Left renal cortex interstitium (tissue), 4 donors: ENCODE data around the gene SLC19A1. TPM values are rescaled to one million over a fixed set of nuclear protein-coding genes. Genes with fewer than 3 reads are reported as not detected.

ENCODE experiments used
- DNase-seq, 4 donors: peaks; one replicate each; pipeline ENCODE4 v3.0.0-alpha.2; 2013; ENCODE audit warnings: low read depth in 4 of 4, low spot score in 2 of 4, missing footprints in 1 of 4
- polyA plus RNA-seq, 4 donors: library from polyadenylated mRNA; unstranded; fragments of 120-200 nt; gene quantifications; one replicate each; pipeline ENCODE4 v1.2.1, GENCODE V29; 2013; ENCODE audit not compliant: insufficient read length in 4 of 4

Gene SLC19A1
- polyA plus RNA-seq, 4 donors = 30.1 to 74.3 (median 38.3) TPM

DNA sequence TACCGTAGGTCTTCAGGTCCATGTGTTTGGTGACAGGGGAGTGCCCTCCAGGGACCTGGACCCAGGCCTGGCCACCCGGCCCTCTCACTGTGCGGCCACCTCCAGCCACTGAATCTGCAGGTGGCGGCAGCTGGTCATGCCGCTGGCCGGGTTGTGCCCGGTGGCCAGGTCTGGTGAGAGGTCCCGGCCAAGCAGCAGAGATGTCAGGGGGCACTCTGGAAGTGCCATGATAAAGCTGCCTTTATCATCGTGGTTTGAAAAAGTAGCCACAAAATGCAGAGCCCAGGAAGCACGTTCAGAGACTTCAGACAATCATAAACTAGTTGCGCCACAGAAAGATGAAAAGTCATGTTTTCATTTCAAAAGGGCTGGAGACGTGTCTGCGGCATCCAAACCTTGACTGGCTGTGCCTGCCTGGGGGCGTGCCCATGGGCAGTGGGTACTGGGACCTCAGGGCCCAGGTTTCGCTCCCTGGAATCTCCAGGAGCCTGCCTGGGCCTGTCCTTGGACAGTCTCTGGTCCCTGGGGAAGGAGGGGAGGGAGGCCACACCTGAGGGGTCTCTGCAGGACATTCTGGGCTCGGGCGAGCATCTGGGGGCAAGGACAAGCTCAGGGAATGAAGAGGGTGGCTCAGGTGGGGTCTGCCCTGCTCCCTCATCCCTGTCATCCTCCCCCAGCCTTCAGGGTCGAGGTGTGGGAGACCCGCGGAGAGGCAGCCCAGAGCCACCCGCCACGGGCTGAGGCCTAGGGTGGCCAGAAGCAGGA, 92.4 kb downstream of the SLC19A1 start:
- no peak for DNase-seq

GRCh38 chr21:45448810-45449657, 93.2 kb downstream of the SLC19A1 start:
- no peak for DNase-seq

- DNase-seq = no peak
Observed at GRCh38 chr21:45448283-45448809, 93.9 kb downstream of the SLC19A1 start.

Other genes starting within 250 kb of the SLC19A1 start
- 100 to 1,000 TPM; 103 to 225 (median 190) TPM for gene COL18A1, start 137.3 kb downstream of the SLC19A1 start, polyA plus RNA-seq
- gene PCBP3, start 101.3 kb upstream of the SLC19A1 start, polyA plus RNA-seq = 1 to 10 TPM; 1.1 to 2.0 (median 1.6) TPM